Caco-2 (cell line): ENCODE results near the gene HPS4. TPM values are rescaled to one million over a fixed set of nuclear protein-coding genes. Genes with fewer than 3 reads are reported as not detected.

Source experiments
- BruUV-seq: library from RNA; stranded (reverse); fragments of 400-500 nt; replicated peaks from 2 replicates; lab custom pipeline; 2021; lab: Mats Ljungman, UMichigan
- CTCF ChIA-PET: fragments of 300-600 bp; sonication (Branson Sonifier 250); formaldehyde crosslinking; loops from one replicate; lab custom pipeline; 2022; ENCODE audit warnings: antibody characterized with exemption; lab: Charles Lee
- POLR2A ChIA-PET: fragments of 300-600 bp; sonication (Branson Sonifier 250); formaldehyde crosslinking; loops from one replicate; lab custom pipeline; 2022; ENCODE audit warnings: antibody characterized with exemption; lab: Charles Lee
- DNase-seq, 2 experiments: peaks; one replicate each; pipeline versions ENCODE4 v3.0.0 to v3.0.0-alpha.2; 2020 to 2022
- H3K27me3 ChIP-seq: replicated peaks from 2 replicates; pipeline ENCODE4 v1.6.0; 2011; ENCODE audit warnings: low read length; ENCODE audit not compliant: control insufficient read depth, insufficient read depth
- H3K36me3 ChIP-seq: 2 replicates; pipeline ENCODE4 v1.5.1; 2011; ENCODE audit warnings: low read length; ENCODE audit not compliant: control insufficient read depth, insufficient read depth
- H3K4me1 ChIP-seq: fragments of 250-450 bp; sonication (Bioruptor Pico); 2 replicates; pipeline ENCODE4 v1.5.1; 2020; ENCODE audit warnings: mild to moderate bottlenecking
- H3K4me3 ChIP-seq: 2 replicates; pipeline ENCODE4 v1.5.1; 2011; ENCODE audit warnings: low read depth, mild to moderate bottlenecking, control low read depth, low read length
- H3K9me3 ChIP-seq: fragments of 250-450 bp; sonication (Bioruptor Pico); 2 replicates; pipeline ENCODE4 v1.5.1; 2020; ENCODE audit warnings: mild to moderate bottlenecking, moderate library complexity
- H3K27ac Mint-ChIP-seq: one replicate; pipeline ENCODE4 v1.8.0; 2022; ENCODE audit warnings: mixed read lengths; ENCODE audit not compliant: unreplicated experiment
- H3K27me3 Mint-ChIP-seq: one replicate; pipeline ENCODE4 v1.8.0; 2022; ENCODE audit warnings: mixed read lengths; ENCODE audit not compliant: insufficient read depth, unreplicated experiment
- H3K36me3 Mint-ChIP-seq: one replicate; pipeline ENCODE4 v1.8.0; 2022; ENCODE audit warnings: mild to moderate bottlenecking, mixed read lengths; ENCODE audit not compliant: insufficient read depth, unreplicated experiment
- H3K4me1 Mint-ChIP-seq: one replicate; pipeline ENCODE4 v1.8.0; 2022; ENCODE audit warnings: low read depth, mixed read lengths; ENCODE audit not compliant: unreplicated experiment
- H3K4me3 Mint-ChIP-seq: one replicate; pipeline ENCODE4 v1.8.0; 2022; ENCODE audit warnings: mild to moderate bottlenecking, moderate library complexity, mixed read lengths; ENCODE audit not compliant: unreplicated experiment
- H3K9me3 Mint-ChIP-seq: one replicate; pipeline ENCODE4 v1.8.0; 2022; ENCODE audit warnings: mixed read lengths; ENCODE audit not compliant: unreplicated experiment
- CTCF ChIP-seq, 2 experiments: fragments of 200-600 bp in 1 of 2; IDR thresholded peaks; 1 replicate in 1 of 2; 2 replicates in 1 of 2; pipeline versions ENCODE4 v1.5.1 to v1.8.0; 2011 to 2022; ENCODE audit warnings: antibody characterized with exemption in 1 of 2, control low read depth in 1 of 2, inconsistent platforms in 1 of 2, low read depth in 1 of 2, low read length in 1 of 2, mild to moderate bottlenecking in 1 of 2, moderate library complexity in 1 of 2; ENCODE audit not compliant: insufficient read depth in 1 of 2, severe bottlenecking in 1 of 2, unreplicated experiment in 1 of 2
- intact Hi-C: fragments of 100-400 bp; cut with micrococcal nuclease; formaldehyde crosslinking; loops from one replicate; pipeline ENCODE4 v1.10.0; 2022; ENCODE audit not compliant: unreplicated experiment
- total RNA-seq: library from RNA; stranded (reverse); gene quantifications from 2 replicates; pipeline ENCODE4 v1.2.3, GENCODE V29; 2022

Gene HPS4
- total RNA-seq, 1 experiment from 2014 or later, result 35.1 TPM

- H3K9me3 Mint-ChIP-seq, result no peaks in the 10 kb centered on the region
Observed at GRCh38 chr22:26508148-26508547, 24.6 kb upstream of the HPS4 start.

GRCh38 chr22:26503758-26504157 is 20.2 kb upstream of the HPS4 start:
- DNase-seq, result no peak
- no peak overlapping the region for H3K4me3 ChIP-seq
- no peaks in the 10 kb centered on the region for H3K4me1 ChIP-seq
- H3K36me3 Mint-ChIP-seq, result peaks cover 74% of the 10 kb centered on the region
- TF ChIP-seq CTCF (IDR thresholded peaks at IDR 0.05; ENCODE audit: insufficient read depth in 1 of 2, low read depth in 1 of 2, low read length in 1 of 2, severe bottlenecking in 1 of 2, unreplicated experiment in 1 of 2), result no peak
- ChIA-PET CTCF (no interaction called here), POLR2A (no interaction called here)
- no TSS peak for BruUV-seq
- no peaks in the 10 kb centered on the region for H3K9me3 Mint-ChIP-seq
- H3K36me3 ChIP-seq, result peaks cover 6% of the 10 kb centered on the region
- H3K4me3 Mint-ChIP-seq, result no peak overlapping the region
- no peaks in the 10 kb centered on the region for H3K27me3 Mint-ChIP-seq
- intact Hi-C loops, result no loop called here
- H3K4me1 Mint-ChIP-seq, result no peaks in the 10 kb centered on the region
- peak overlapping the region; percentile 61 for H3K27ac Mint-ChIP-seq
- no peaks in the 10 kb centered on the region for H3K9me3 ChIP-seq
- H3K27me3 ChIP-seq, result no peaks in the 10 kb centered on the region

More at GRCh38 chr22:26508148-26508547, 24.6 kb upstream of the HPS4 start:
- peaks cover 4% of the 10 kb centered on the region for H3K36me3 ChIP-seq
- no peak for DNase-seq
- no peaks in the 10 kb centered on the region; the same call in 1 of the 2 replicates for H3K4me1 ChIP-seq
- intact Hi-C loops, result no loop called here
- Mint-ChIP-seq H3K4me3 (no peak overlapping the region), H3K27me3 (no peaks in the 10 kb centered on the region), H3K27ac (no peak overlapping the region), H3K36me3 (peaks cover 55% of the 10 kb centered on the region), H3K4me1 (no peaks in the 10 kb centered on the region)
- no peak for TF ChIP-seq CTCF (IDR thresholded peaks at IDR 0.05; ENCODE audit: insufficient read depth in 1 of 2, low read depth in 1 of 2, low read length in 1 of 2, severe bottlenecking in 1 of 2, unreplicated experiment in 1 of 2)
- no peaks in the 10 kb centered on the region for H3K9me3 ChIP-seq
- BruUV-seq, result no TSS peak
- ChIA-PET CTCF (no interaction called here), POLR2A (no interaction called here)
- H3K27me3 ChIP-seq, result no peaks in the 10 kb centered on the region
- no peak overlapping the region for H3K4me3 ChIP-seq

GRCh38 chr22:26502688-26503561 is 19.3 kb upstream of the HPS4 start:
- H3K4me1 ChIP-seq, result no peaks in the 10 kb centered on the region
- TF ChIP-seq CTCF (IDR thresholded peaks at IDR 0.05; ENCODE audit: insufficient read depth in 1 of 2, low read depth in 1 of 2, low read length in 1 of 2, severe bottlenecking in 1 of 2, unreplicated experiment in 1 of 2), result peak in 1 of 2 experiments; percentile 71
- peaks cover 6% of the 10 kb centered on the region for H3K36me3 ChIP-seq
- intact Hi-C loops, result no loop called here
- no peak overlapping the region for H3K4me3 ChIP-seq
- no peak overlapping the region for H3K4me3 Mint-ChIP-seq
- ChIA-PET POLR2A (interaction anchor here (1.7 kb wide), 1 partner anchor 19 kb away, joined by 4 read pairs; the partner anchor contains the start of genes HPS4 and SRRD), CTCF (no interaction called here)
- no peaks in the 10 kb centered on the region for H3K4me1 Mint-ChIP-seq
- peak in 1 of 2 experiments; percentile 46 for DNase-seq
- H3K36me3 Mint-ChIP-seq, result peaks cover 81% of the 10 kb centered on the region
- H3K27ac Mint-ChIP-seq, result peak overlapping the region; percentile 61
- no peaks in the 10 kb centered on the region for H3K9me3 Mint-ChIP-seq
- no peaks in the 10 kb centered on the region for H3K9me3 ChIP-seq
- no peaks in the 10 kb centered on the region for H3K27me3 Mint-ChIP-seq
- no peaks in the 10 kb centered on the region for H3K27me3 ChIP-seq
- no TSS peak for BruUV-seq
